Activated T-cell treated with anti-CD3 and anti-CD28 coated beads for 48 hours (primary cell): ENCODE measurements around the gene AXIN1.
A peak's percentile ranks its signal among the peaks of the same experiment; 100 is the strongest.
"Not testable (repeated sequence)": the region's sequence is repeated elsewhere in the genome, so short reads cannot be mapped to it uniquely, and the experiment has no call there.

Experiments used
- DNase-seq: peaks from one replicate; pipeline ENCODE4 v3.0.0-alpha.2; 2020; ENCODE audit warnings: low read depth

AXIN1 gene

DNA sequence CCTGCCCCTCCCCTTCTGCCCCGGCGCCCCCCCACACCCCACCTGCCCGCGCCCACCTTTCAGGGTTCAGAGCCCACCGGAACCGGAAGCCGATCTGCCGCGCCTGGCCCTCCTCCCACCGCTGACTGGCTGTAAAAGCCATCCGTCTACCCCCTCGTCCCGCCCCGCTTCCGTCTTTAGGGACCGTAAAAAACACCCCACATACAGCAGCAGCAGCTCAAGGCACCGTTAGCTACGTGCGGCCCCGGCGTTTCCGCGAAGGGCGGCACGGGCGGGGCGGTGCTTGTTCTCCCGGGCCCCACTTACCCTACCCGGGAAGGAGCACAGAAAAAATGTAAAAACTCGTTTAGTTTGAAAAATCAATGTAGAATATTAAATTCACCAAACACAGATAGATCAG, 17.9 kb upstream of the AXIN1 start, which contains the start of gene MRPL28:
TSS of gene MRPL28 (minus strand) at position 96 of the 400 bp plus-strand sequence. CDS start 320 bp downstream, outside the sequence.
- peak; percentile 91 for DNase-seq

DNA sequence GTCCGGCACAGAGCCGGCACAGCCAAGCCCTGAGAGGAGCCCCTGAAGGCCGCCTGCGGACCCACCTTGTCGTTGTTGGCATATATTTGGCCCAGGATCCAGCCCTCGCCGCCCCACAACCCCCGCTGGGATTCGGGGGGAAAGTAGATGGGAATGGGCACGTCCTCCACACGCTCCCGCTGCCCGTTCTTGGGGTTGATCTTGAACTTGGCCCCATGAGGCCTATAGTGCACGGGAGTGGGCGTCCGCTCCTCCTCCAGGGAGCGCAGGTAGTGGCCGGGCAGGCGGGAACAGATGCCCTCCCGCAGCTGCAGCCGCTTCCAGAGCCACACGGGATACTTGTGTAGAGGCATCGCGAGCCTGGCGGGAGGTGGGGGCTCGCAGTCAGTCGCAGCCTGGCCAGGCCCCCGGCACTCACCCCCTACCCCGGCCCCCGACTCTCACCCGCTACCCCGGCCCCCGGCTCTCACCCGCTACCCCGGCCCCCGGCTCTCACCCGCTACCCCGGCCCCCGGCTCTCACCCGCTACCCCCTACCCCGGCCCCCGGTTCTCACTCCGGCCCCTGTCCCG, 17.4 kb upstream of the AXIN1 start:
- DNase-seq, result no peak

DNA sequence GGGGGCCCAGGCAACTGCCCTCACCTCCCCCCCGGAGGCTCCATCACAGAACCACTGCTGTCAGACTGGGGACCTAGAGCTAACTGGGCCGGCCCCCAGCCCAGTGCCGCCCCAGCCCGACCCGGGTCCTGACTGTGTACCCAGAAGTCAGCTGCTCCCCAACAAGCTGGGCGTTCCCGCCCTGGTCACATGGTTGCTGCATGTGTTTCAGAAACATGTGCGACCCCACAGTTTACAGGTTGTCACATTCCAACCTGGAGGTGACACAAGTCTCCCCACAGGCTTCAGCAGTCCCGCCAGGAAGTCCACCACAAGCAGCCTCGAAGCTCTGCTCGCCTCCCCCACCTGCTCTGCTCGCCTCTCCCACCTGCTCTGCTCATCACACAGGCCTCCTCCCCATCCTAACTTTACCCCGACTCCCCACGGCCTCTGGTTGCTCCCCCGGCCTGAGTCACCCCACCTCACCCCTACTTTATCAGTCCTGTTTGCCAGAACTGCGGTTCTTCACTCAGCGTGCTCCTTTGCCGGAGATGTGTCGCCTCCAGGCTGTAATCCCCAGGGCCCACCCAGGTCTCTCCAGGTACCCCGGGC, 16.8 kb upstream of the AXIN1 start:
- no peak for DNase-seq

DNA sequence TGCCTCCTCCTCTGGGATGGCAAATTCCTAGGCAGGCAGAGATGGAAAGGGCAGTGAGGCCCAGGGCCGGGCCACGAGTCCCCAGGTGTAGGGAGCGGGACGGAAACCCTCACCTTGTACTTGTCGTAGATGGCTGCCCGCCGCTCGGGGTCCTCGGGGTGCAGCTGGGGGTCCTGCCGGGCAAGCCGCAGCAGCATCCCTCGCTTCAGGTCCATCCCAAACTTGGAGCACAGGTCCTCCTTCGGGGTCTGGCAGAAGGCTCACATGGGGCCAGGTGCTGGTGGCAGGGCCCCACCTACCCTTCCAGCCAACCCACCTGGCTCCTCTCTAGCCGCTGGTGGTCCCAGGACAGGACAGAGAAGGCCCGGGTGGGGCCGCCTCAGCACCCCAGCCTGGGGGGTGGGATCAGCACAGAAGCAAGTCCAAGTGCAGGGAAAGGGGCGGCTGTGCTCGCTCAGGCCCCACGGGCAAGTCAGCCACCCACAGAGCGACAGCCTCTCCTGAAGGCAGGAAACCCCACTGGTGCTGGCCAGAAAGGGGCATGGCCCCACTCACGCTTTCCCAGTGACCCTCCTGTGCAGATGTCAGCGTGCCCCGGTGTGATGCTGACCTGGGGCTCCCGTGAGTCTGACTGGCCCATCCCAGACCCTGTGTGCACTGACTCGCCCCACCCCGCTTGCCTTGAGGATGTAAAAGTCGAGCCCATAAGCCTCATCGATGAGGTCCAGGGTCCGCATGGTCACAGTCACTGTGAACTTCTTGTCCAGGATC, 16.1 kb upstream of the AXIN1 start:
- no peak for DNase-seq

DNA sequence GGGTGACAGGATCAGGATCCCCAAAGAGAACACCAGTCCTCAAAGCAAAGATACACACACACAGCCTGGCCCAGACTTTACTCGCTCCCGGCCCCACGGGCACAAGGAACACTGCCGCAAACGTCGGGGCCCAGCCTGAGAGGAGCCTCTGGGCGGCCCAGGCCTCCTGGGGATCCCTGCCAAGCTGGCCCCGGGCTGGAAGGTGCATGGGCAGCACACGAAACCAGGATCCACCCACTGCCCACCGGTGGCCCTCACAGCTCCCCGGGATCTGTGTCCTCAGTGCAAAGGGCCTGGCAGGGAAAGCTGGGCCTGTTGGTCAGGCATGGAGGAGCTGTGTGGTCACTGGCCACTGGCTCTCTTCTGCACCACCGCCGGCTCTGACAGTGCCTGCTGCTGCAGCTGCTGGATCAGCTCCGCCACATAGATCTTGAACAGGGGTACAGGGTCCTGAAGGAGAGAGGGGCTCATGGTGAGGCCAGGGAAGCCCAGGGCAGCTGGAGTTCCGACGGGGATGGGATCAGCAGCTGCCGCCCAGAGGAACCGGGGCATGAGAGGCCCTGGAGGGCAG, 14.9 kb upstream of the AXIN1 start:
- no peak for DNase-seq

DNA sequence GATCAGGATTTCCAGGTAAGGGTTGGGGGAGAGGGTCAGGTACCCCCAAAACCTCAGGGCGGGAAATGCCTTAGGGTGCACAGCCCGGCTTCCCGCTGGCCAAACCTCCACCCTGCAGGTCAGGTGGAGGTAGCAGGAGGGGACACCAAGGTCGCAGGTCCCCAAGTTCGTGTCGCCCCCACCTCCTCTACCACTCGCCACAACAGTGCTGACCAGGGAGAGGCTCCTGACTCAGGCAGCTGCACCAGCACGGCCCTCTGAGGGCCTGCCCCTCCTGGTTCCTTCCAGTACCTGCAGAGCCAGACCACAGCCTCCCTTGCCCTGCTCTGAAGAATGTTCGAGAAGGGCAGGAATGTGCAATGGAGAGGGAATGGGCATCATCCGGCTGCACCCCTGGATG, 14.0 kb upstream of the AXIN1 start:
- no peak for DNase-seq

DNA sequence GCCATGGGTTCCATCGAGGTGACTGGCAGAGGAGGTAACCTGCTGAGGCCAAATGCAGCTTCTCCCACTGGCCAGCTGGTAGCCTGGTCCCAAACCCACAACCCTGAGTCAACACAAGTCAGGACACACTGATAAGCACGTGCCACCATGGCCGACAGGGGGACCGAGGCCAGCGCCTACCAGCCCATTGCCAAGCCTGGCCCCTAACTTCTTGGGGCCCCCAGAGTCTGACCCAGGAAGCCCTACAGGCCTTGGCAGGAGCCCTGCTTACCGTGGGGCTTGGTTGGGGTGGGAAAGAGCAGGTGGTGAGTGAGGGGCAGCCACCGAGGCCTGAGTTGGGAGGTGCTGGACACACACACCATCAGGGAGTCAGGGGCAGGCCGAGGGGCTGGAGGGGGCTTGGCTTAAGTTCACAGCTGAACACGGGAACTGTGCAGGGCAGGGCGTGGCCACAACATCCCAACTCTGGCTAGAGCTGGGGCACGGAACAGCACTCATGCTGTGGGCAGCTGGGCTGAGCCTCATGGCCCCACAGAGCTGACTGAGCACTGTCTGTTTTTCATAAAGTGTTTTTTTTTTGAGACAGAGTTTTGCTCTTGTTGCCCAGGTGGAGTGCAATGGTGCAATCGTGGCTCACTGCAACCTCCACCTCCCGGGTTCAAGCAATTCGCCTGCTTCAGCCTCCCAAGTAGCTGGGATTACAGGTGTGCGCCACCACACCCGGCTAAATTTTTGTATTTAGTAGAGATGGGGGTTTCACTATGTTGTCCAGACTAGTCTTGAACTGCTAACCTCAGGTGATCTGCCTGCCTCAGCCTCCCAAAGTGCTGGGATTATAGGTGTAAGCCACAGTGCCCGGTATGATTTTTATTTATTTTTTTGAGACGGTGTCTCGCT, 12.3 kb upstream of the AXIN1 start:
- no peak for DNase-seq

DNA sequence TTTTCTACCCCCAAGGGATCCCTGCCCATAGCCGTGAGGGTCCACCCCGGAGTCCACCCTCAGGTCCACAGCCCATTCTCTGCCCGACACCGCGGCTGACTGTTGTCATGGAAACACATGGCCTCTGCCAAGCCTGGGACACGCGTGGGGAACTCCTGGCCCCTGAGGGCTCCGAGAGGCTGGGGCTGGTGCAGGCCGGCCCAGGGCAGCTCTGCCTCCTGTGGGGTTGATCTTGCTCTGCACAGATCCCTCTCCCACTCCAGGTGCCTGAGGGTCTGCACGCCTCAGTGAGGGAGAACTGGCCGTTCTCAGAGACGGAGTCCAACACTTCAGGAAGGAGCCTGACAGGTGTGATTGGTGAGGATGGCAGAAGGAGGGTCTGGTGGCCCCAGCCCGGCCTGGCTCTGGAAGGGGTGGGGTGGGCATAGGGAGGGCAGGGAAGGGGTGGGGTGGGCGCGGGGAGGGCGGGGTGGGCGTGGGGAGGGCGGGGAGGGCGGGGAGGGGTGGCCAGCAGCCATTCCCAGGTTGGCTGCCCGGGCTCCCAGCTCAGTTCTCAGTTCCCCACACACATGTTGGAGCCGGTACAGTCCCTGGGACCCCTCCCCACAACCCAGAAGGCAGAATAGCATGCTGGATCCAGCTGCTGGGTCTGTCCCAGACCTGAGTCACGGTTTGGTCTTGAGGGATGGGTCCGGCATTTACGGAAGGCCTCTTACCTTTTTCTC, 11.4 kb upstream of the AXIN1 start:
- DNase-seq, result no peak

DNA sequence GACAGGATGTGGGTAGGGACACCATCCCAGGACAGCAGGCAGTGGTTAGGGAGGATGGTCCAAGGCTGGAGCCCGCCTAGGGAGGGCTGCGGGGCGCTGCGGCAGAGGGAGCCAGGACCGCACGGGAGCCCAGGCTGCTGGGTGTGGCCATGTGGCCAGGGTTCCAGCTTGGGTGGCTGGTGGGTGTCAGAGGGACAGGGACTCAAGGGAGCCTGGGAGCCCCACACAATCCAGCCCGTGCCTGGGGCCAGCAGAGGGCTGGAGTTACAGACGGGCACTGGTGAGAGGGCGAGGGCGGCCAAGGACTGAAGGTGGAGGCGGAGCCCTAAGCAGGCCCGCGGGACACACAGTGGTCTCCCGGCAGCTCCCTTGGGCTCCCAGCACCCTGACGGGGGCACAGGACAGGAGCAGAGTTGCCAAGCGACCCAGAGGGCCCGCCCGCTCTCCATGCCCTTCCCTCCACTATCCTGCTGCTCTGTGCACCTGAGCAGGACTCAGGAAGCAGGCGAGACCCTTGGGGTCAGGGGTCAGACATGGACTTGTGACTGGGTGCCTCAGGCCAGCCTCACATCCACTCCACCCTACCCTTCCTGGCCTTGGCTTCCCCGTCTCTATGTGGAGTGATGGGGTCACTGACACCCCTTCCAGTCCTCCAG, 10.7 kb upstream of the AXIN1 start:
- DNase-seq, result no peak

DNA sequence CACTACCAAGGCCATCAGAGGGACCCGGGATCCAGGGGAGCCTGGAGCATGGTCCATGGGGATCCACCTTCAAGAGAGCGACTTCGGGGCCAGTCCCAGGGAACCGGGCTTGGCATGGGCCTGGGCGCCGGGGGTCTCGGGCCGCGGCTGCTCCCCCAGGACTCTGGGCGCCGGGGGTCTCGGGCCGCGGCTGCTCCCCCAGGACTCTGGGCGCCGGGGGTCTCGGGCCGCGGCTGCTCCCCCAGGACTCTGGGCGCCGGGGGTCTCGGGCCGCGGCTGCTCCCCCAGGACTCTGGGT, 10.1 kb upstream of the AXIN1 start:
- DNase-seq, result not testable (repeated sequence)

DNA sequence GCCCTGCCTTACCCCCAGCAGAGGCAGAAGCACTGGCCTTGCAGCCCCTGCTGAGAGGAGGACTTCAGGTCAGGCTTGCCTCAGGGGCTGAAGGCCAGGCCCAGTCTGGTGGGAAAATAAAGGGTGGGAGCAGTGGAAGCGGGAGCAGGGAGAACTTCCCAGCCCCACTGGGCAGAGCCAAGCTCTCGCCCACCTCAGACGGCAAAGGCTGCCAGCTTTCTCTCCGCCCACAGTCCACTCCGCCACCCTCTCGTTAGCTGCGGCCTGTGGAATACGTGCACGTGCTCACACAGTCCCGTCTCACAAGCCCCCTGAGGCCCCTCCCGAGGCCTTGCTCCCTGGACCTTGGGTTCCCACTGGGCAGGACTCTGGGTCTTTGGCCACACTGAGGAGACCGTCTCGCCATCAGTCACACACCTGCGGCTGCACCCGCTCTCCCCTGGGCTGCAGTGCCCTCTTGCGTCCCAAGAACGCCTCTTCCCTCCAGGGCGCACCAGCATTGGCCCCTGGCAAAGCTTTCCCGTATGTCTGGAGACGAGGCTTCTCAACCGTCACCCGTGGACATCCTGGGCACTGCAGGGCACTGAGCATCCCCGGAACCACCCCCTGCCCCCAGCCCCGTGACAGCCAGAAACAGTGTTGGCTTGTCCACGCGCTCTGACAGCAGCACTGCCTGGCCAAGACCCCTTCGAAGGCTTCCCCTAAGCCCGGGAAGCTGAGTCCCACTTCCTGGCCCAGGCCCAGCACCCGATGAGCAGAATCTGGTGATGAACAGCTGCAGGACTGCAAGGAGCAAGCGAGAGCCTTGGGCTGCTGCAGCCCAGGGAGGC, 9.6 kb upstream of the AXIN1 start:
- peak; percentile 73 for DNase-seq

DNA sequence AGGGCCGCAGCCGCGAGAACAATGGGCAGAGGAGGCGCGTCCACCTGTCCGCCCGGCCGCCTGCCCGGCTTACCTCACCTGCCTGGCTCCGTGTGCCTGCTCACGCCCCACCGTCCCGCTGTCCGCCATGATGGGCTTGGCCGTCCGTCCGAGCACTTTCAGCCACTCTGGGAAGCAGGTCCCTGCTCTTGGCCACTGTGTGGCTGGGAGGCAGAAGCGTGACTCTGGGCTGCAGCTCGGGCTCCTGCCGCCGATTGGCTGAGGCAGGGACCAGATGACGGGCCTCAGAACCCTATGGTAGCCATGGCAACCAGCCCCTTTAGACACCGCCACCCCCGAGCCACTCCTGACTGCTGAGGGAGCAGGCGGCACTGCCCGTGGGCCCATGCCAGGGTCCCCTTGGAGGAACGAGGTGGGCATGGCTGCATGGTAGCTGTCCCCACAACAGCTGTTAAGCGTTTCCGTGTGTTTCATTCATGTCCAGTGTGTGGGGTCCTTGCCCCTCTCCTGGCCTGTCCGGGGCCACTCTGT, 8.9 kb upstream of the AXIN1 start:
- DNase-seq, result no peak

DNA sequence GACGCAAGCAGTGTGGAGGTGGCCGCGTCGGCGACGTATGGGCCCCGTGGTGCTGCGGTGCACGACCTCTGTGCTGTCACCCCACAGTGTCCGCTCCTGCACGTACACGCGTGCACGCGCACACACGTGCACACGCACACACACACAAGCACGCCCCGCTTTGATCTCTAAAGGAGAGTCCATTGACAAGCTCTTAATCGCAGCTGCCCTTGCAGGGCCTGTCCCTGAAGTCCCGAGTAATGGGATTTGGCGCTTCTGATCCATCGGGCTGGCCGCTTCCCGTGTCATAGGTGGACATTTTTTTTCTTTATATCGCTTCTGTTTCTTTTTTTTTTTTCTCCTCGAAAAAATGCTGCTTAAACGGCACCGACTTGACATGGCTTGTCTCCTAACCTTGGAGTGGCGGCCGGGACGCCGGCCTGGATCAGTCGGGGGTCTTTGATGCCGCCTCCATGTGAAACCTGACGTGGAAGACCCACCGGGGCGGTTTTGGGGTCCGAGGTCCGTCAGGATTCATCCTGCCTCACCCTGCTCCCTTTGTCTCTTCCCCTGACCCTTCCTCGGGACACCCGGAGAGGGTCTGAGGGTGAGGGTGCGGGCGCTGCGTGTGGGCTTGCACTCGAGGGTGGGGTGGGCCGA, 8.3 kb upstream of the AXIN1 start:
- no peak for DNase-seq

DNA sequence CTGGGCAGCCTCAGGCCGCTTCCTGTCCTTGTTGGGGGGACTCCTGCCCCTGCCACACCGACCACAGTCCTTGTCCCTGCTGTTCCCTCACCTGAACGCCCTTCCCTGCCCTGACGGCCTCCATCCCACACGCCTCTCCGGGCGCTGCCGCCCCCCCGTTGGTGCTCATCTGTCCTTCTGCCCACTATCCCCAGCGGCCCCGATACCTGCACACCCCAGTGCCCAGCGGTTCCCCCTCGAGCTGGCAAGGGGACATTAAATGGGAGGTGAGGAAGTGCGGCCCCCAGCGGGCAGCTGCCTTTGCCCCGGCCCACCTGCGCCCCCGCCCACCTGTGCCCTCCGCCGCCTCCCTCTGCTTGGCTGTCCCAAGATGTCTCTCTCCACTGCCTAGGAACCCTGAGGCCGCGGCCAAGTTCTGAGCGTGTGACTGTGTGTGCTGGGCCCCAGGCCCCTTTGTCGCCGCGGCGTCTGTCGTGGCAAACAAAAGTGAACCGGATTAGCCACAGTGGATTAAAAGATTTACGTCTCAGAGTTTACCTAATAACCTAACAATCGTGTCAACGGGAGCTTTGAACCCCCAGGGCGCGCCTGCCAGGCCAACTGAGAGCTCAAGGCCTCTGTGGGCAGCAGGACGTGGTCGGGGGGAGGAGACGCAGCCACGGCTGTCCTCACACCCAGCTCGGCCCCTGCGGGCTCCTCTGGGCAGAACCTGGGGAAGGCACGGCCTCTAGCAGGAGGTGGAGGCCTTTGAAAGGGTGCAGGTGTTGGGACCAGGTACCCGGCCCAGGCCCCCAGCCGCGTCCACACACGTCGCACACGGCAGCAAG, 7.6 kb upstream of the AXIN1 start:
- no peak for DNase-seq

DNA sequence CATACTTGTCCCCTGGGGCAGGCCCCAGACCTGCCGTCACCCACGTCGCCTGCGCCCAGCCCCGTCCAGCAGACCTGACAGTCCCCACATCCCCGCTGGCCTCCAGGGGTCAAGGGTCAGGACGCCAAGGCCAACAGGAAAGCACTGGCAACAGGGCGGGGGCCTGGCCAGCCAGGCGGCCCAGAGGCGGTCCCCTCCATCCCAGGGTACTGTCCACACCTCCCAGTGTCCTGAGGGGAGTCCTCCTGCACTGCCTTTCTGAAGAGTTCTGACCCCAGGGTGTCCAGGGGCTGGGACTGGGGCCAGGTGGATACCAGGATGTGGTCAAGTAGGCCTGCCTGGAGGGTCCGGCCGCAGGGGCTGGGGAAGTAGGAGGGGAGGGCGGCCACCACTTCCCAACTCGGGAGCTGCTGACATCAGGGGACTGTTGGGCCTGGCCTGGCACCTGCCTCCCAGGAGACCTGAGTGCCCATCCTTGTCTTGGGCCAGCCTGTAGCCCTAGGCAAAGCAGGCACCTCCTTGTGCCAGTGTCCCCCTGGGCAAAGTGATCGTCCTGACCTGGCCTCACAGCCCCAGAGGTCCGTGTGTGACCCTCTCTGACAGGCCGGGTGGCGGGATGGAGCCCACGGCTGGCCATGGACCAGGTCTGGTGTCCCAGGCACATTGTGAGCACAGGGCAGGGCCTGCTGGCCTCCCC, 6.7 kb upstream of the AXIN1 start:
- no peak for DNase-seq

DNA sequence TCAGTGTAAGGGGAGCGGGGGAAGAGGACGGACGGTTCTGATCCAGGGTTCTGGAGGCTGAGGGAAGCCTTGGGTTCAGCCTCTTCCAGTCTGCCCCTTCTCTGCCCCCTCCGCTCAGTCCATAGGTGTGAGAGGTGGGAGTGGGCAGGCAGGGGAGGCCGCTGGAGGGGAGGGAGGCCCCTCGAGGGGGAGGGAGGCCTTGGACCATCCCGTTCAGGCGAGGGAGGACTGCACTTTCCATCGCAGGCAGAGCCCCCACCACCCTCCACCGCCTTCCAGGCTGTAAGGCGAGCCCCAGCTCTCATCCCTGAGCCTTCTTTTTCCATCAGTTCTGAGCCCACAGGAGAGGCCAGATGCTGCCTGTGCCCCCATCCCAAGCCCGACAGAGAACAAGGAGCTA, 4.2 kb upstream of the AXIN1 start:
- DNase-seq, result no peak

DNA sequence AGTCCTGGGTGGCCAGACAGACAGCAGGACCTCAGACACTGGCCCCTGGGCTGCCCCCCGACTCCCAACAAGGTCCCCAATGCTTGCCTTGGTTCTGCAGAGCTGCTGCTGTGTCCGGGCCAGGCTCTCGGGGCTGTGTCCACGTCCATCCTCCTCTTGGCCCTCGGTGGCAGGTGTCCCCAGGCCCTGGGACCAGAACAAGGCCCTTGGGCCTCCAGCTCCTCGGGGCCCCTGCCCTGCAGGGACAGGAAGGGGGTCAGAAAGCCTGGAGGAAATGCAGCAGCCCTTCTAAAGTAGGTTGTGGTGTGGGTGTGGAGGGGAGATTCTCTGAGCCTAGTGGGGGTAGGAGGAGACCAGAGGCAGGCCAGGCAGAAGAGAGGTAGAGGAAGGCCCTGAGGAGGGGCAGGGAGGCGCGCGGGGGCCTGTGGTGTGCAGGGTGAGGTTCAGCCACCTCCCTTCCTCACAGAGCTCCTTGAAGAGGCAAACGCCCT, 2.5 kb upstream of the AXIN1 start:
- DNase-seq, result no peak
